GM19438 (cell line): Measurements from ENCODE around the gene ANKRD9.

Experiments
- ATAC-seq: cut with Tn5 transposase; IDR thresholded peaks from one replicate; pipeline ENCODE4 v1.9.1; 2021; ENCODE audit warnings: low read depth; ENCODE audit not compliant: unreplicated experiment

ANKRD9 gene

DNA sequence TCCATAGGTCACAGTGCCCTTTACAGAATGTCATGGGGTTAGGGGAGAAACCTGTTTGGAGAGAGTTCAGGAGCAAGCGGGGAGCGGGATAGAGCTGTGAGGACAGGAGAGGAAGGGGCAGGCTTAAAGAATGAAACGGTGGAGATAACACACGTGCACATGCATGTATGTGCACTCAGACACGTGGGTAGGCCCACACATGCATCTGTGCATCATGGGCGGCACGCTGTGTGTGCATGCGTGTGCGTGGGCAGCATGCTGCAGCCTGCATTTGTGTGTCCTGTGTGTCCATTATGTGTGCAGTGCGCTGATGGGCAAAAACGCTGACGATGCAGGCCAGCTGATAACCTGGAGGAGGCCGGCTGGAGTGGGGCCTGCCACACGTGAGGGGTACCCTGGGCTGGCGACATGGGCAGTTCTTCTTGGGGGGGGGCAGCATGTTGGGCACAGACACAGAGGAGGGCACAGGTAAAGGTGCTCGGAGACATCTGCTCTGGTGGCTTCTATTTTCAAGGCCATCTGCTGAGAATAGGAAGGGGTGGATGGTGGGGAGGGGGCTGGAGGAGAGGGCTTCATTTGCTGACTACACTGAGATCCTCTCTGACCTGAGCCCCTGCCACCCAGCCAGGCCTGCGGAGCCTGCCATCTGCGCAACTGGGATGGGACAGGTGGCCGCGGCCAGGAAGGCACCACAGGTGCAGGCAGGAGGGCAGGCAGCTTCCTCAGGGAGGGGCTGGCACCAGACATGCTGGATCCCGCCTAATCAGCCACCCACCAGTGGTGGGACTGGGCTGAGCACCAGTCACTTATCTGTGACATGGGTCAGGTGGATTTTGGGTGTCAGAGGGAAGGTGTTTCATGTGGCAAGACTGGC, 4.6 kb upstream of the ANKRD9 start:
- ATAC-seq, result no peak

DNA sequence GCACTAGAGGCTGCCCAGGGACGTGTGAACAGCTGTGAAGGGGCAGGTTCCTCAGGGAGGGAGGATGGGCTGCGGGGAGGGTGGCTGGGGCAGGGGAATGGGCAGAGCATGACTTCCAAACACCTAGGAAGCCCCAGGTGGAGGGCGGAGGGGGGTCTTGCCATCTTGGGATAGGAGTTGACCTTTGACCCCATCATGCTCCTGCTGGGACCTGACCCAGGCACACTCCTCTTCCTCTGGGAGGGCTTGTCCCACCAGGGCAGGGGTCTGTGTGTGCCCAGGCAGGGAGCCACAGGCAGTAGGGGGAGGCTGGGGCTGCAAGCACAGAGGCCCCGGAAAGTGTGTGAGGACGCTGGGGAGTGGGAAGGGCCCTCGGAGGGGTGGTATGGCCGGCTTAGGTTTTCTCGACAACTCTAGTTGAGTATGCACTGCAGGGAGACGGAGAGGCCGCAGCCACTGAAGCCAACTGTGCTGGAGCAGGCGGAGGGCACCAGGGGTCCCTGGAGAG, 3.3 kb upstream of the ANKRD9 start:
- ATAC-seq, result no peak

DNA sequence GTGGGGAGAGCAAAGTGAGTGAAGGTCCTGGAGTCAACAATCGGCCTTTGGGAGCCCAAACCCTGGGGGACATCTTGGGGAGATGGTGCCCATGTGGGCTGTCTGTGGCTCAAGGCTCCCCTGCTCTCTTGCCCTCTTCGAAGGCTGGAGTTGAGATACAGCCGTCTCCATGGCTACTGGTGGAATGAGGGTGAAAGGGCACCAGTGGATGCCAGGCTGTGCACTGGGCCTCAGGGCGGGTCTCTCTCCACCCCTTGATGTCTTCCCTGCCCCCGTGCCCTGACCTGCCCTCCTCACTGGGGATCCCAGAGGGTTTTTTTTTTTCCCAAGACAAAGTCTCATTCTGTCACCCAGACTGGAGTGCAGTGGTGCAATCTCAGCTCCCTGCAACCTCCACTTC, 2.0 kb upstream of the ANKRD9 start:
- no peak for ATAC-seq

DNA sequence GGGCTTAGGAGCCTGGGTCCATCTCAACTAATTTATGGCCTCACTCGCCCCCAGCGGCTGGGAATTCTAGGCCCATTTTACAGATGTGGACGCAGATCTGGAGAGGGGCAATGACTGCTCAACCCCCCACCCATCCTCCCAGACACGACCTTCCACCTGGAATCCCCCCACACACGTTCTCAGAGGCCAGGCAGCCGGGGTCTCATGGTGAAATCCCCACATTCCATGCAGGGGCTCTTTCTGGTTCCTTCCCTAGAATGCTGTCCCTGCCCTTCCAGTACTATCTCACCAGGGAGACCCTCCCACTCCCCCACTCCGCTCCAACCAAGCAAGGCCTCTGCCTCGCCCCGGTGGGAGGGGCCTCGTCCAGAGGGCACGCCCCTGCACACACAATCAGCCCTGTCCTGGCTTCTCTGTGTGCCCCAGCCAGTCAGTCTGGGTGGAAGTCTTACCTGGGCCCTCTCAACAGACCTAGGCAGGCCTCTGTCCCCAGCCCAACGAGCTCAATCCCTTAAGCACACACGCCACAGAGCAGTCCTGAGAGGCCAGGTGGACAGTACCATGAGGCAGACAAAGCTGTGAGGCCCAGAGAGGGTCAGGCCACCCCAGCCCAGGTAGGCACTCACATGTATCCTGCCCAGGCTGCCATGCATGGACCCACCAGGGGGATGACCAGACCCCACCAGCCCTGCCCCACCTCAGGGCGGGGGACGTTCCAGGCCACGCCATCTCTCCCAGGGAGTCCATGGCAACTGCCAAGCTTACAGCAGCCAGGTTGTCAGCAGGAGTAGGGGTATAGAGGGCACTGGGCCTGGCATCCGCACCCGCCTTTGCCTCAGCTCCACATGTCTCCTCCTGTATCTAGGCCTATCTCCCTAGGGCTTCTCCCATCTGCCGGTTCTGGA, 1.3 kb upstream of the ANKRD9 start:
- no peak for ATAC-seq

DNA sequence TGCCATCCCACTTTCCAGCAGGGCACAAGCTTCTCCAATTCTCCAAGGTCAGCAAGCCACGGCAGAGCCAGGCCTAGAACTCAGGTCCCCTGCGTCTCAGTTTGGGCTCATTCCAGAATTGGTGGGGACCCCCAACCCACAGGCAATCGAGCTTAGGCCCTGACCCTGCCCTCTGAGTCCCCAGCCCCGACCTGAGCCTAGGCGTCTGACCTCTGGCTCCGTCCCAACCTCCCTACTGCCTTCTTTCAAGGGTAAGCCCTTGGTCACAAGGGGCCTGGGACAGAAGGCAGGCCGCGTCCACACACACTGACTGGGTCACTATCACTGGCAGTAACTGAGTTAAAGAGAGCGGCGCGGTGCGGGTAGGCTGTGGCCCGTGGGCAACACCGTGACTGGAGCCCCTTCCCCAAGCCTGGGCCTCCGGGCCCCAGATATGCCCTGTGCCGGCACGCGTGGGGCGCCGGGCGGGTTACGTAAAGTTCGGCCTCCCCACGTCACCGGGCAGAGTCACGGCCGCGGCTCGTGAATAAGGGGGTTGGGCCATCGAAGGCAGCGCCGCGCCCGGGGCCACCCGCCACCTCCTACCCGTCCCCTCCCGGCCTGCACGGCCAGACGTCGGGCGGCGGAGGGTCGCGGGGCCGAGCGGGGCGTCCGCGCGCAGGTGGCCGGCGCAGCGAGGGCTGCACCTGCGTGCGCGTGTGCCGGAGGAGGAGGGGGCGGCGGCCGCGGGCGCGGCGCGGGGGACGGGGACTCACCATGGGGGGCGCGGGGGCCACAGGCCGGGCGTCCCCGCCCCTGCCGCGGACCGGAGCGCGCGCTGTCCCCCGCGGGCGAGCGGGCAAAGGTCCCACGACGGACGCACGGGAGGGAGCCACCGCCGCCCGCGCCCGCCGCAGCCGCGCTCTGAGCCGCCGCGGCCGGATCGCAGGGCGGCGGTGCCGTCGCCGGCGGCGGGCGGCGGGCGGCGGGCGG, 516 bp downstream of the ANKRD9 start:
- no peak for ATAC-seq

DNA sequence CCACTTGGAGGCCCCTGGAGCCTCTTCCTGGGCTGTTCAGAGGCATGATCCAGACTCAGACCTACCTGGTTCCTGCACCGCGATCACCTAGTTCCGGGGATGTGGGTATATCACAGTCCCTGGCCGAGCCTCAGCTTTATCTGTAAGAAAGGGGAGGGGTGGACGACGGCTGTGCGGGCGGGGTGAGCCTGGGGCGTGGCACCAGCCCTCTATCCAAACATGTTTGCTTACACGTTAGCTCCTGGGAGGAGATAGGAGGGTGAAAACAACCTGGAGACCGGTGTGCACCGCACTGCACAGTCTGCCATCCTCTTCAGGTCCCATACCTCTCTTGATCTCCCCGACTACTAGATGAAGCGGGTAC, 1.2 kb downstream of the ANKRD9 start:
- no peak for ATAC-seq

DNA sequence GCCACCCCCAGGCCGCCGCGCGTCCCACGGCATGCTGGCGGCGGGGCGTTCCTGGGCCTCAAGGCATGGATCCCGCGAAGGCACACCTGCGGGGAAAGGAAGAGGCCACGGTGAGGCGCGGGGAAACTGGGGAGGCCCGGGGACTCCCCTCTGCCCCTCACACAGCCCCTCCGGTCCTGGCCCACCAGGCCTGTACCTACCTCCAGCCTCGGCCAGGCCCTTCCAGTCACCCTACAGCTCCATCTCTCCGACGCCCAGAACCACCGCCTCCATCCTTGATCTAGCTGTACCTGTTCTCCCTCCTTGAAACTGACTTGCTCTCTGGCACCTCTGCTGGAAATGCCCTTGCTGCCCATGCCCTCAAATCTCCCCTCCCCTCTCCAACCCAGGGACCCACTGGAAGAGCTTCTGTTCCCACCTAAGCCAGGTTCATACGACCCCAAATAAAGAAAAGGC, 1.7 kb downstream of the ANKRD9 start:
- no peak for ATAC-seq

DNA sequence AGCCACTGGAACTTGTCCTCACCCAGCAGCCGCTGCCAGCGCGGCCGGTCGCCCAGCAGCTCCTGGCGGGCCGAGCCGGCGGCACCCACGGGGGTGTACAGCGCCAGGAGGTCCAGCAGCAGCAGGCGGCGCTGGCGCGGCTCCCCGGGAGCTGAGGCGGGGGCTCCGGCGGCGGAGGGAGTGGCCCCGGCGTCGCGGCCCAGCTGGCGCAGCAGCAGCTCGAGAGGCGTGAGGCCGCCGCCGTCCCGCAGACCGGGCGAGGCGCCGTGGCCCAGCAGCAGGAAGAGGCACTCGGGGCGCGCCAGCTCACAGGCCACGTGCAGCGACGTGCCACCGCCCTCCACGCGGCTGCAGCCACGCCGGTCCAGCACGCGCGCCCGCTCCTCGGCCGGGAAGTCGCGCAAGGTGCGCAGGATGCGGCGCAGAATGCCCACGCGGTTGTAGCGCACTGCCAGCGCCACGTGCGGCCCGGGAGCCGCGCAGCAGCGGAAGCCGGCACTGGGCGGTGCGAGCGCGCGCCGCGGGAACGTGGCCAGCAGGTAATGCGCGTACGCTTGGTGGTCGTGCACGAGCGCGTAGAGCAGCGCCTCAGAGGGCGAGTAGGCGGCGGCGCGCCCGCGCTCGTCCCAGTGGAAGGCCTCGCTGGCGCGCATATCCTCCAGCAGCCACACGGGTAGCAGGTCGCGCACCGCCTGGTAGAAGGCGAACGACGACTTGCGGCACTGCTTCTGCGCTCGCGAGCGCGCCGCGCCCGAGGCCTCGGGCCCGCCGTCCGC, 2.3 kb downstream of the ANKRD9 start:
- ATAC-seq, result no peak

DNA sequence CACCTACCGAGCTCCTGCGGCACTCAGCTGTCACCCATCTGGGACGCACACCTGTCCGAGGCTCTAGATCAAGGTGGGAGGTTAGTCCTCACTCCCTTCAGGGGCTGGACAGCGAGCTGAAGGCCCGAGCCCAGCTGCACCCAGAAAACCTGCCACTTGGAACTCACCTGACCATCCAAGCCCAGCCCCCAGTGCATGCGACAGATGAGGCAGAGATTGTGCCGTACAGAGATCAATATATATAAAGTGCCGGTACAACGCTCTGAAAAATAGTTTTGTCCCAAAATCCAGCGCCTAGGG, 3.0 kb downstream of the ANKRD9 start:
- no peak for ATAC-seq

DNA sequence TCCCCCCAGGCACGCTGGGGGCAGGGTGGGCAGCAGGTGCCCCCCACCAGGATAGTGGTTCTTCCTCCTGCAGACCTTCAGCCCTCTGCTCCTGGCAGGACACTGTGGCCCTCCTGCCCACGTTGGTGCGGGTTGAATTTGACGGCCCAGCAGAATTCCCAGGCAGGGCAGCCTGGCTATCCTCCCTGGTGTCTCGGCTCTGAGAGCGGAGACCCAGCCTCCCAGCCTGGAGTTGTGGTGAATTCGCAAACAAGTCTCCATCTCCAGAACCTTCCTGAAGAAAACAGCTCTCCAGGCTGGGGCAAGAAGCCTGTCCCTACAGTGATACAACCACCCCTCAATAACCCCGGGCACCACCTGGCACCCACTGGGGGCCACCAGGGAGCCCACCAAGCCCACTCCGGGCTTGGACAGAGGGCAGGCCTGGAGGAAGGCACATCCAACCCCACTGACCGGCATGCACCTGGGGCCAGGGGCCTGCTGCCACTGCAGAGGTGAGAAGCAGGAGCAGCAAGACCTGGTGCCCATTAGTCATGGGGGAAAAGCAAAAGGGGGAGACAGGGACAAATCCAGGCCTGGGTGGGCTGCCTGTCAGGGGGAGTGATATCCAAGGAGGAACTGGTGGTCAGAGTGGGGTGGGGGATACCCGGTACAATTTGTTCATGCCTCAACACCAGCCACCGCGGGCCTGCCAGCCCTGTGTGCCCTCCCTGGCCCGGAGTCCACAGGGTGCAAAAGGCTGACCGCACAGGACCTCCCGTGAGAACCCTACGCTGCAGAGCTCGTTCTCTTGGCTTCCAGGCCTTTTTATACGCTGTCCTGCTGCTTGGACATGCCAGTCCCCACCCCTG, 3.6 kb downstream of the ANKRD9 start:
- no peak for ATAC-seq

DNA sequence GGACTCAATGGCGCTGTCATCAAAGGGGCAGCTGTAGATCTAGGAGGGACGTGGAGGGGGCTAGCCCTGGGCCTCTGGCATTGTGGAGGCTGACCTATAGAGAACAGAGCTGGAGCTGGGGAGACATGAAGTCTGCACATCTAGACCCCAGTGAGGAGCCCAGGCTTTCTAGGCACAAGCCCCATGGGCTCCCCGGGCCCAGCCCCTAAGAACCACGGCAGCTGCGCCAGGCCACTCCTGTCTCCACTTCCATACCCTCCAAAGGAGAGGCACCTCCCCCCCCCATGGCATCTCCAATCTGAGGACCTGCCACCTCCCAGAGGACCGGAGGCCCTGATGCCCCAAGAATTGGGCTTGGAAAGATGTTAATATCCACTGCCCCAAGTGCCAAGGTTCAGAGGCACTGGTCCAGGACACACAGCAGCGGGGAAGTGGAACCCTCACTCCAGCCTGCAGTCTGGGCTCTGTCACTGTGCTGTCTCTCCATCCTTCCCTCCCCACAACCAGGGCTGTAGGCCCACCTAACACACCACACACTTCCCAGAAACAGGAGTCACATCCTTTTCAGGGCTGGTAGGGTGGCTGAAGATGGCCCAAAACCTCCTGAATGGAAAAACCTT, 4.5 kb downstream of the ANKRD9 start:
- no peak for ATAC-seq

DNA sequence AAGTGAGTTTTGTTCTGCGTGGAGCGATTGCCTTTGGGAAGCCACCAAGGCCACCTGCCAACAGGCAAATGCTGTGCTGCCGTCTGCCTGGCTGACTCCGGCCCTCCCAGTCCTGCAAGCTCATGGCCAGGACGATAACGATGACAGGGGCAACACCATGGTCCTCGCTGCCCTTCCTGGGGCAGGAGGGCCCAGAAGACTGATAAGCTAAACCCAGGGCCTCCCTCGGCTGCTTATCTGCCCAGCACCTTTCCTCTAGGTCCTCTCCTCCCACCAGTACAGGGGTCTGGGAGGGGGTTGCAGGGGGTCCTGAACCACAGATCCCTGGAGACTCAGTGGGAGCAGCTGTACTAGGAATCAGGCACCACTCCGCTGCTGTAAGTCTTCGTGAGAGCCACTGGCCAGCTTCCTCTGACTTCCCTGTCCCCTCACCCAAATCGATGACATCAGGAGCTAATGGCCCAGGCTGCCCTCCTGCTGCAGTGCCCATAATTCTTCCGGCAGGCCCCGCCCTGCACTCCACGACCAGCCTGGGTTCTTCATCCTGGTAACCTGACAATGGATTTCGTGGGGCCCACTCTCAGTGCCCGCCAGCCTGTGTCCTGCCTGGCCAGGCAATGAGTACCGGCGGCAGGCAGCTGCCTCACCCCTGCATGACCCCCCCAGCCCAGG, 5.1 kb downstream of the ANKRD9 start:
- no peak for ATAC-seq

DNA sequence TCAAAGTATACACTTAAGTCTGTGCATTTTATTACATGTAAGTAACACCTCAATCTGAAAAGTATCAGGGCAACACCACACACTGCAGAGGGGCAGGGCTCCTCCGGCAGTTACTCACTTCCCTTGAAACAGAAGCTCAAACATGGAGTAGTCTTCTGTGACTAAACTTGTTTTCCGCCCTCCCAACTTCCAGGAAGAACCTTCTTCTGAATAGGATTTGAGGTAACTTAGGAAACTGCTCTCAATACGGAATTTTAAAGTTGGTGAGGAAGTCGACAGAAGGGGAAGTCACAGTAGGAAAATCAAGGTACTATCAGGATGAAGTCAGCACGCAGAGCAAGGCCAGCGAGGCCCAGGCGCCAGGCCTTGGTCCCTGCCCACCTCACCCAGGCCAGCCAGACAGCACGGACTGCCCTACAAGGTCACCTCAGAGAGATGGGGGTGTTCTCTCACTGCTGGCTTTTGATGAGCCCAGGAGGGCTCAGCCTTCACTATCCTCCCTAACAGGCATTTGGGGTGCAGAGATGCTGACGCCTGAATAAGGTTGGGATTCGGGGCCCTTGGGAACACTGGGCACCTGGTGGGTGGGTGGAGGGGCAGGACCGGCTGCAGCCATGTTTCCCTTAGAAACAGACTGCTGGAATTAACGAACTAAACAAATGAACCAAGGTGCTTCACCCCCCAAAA, 5.8 kb downstream of the ANKRD9 start:
- no peak for ATAC-seq

DNA sequence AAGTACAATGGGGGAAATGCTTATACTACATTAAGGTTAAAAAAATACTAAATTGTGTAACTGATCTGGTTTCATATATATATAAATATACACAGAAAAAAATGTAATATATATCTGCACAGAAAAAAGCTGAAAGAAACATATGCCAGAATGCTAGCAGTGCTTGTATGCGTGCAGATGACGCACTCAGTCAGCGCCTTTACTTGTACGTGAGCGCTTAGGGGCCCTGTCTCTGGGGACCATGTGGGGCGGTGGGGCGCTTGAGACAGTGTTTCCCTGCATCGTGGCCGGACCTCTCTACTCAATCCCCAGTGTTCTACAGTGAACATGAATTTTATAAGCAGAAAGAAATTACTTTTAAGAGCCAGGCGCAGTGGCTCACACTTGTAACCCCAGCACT, 7.0 kb downstream of the ANKRD9 start:
- no peak for ATAC-seq

DNA sequence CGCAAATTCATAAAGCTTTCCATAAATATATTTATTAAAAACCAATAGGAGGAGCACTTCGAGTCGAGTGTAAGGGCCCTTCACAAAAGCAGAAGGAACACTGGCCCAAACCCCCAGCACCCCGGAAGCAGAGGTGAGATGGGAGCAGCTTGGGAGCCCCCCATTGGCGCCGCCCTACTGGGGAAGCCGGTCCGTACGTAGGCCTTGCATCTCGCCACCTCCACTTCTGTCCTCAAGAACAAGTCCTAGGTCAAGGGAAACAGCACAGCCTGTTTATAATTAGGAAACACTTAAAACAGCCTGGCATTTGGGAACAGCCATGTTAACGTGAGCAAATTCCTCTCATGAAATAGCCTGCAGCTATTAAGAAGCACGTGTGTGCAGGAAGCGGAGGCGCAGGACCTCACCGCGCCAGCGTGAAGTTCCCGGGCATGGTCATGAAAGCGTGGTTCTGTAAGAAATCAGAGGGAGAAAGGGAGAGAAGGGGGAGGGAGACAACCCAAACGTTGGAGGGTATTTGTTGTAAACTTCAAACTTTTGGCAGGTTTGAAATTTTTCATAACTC, 7.7 kb downstream of the ANKRD9 start:
- no peak for ATAC-seq

DNA sequence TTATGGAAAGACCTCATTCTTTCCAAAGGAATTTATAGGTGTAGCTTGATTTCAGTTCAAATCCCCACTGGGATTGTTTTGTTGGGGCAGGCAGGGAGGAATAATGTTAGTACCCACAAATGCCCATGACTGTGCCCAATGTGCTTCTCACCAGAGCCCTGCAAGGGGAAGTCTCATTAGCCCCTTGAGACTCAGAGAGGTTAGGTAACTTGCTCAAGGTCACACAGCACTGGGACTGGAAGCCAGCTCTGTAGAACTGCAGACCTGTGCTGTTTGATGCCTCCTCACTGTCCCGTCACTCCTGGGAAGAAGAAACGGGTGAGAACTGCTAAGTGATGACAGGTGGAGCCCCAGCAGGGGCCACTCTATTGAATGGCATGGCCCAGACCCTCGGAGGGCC, 8.9 kb downstream of the ANKRD9 start:
- no peak for ATAC-seq

DNA sequence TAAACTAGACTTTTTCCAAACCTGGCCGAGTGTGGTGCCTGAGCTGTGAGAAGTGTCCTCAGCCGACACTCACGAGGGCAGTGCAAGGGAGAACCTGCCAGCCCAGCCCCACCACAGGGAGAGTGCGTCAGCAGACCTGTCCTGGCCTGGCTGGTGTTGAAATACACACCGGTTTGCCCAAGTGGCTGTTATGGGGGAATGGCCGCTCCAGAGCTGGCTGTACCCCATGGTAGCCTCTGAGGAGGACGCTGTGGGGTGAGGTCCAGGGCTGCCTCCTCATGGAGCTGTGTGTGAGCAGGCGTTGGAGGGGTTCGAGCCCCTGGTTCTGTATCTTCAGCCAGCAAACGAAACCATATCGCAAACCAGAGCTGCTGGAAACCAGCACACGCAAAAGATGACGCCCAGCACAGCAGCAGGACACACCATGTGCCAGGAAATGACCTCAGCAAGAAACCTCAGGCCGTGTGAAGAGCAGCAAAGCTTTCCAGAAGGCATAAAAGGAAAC, 9.4 kb downstream of the ANKRD9 start:
- no peak for ATAC-seq
